HG03432 (cell line): ENCODE results near the gene NOXA1.
"Not testable (repeated sequence)": the region's sequence is repeated elsewhere in the genome, so short reads cannot be mapped to it uniquely, and the experiment has no call there.

Source experiments
- ATAC-seq: cut with Tn5 transposase; IDR thresholded peaks from one replicate; pipeline ENCODE4 v1.9.1; 2021; ENCODE audit warnings: mild to moderate bottlenecking, moderate library complexity; ENCODE audit not compliant: unreplicated experiment

The NOXA1 gene

DNA sequence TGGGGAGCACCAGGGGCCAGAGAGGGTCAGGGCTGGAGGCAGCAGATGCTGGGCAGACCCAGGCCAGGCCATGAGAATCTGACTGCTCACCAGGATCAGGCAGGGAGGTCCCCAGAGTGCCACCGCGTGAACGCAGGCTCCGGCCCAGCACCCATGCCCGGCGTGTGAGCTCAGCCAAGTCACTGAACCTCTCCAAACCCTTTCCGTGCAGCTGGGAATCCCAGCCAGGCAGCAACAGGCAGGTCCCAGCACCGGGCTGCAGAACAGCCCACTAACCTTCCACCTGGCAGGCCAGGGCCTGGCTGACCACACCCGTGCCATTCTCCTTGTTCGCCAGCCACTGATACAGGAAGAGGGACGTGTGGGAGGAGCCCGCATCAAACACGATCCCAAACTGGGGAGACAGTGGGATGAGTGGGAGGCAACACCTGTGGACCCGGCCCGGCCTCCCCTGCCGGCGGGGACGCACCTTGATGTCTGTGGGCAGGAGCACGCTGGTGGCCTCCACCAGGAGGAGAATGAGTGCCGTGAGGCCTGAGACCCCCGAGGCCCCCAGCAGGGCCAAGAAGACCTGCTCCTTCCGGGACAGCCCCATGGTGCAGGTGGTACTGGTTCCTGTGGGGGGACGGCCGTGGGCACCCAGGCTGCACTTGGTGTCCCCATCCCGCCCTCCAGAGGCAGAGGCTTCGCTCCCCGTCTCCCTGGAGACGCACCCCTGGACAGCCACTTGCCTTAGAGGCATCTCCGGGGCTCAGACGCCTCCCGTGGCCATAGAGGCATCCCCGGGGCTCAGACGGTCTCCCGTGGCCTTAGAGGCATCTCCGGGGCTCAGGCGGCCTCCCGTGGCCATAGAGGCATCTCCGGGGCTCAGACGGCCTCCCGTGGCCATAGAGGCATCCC, 14.7 kb downstream of the NOXA1 start:
- ATAC-seq = no peak

DNA sequence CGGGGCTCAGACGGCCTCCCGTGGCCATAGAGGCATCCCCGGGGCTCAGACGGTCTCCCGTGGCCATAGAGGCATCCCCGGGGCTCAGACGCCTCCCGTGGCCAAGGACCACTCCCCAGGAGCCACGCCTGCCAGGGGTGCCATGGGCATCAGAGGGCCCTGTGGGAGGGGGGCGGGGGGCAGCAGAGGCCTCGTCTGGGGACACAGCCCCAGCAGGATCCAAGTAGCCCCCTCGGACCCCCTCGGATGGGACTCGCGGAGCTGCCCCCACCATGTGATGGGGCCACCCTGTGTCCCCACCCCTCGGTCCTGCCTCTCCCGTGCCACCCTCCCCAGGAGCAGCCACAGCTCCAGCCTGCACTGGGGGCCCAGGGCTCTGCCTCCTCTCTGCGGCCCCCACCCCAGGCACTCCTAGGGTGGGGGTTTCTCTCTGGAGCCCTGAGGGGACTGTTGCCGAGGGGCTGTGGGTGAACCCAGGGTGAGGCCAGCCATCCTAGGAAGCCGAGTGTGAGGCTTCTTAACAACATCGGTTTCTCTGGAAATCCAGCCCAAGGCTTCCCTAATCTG, 15.5 kb downstream of the NOXA1 start:
- ATAC-seq = no peak

GRCh38 chr9:137439158-137439714, 16.0 kb downstream of the NOXA1 start:
- ATAC-seq = no peak

DNA sequence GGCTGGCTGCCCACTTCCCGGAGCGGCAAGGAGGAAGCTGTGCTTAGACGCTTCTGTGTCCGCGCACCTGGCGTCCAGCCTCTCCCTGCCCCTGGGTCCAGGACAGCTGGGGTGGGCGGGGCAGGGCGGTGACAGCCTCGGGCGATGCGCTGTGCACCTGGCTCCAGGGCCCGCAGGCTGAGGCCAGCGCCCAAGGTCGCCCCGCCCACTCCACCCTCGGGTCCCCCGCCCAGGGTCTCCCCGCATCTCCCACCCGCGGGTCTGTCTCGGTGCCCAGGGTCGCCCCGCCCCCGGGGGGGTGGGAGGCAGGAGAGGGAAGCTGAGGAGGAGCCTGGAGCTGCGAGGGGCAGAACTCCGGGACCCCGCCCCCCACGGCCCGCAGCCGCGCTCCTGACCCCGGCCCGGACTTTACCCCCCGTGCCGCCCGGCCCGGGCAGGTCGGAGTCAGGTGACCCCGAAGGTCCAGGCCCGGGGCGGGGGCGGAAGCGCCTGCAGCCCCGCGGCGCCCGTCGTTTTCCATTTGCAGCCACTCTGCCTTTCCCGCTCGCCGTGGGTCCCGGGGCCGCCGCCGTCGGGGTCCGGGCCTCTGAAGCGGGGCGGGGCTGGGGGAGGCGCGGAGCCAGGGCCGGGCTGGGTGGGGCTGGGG, 18.2 kb downstream of the NOXA1 start, which contains the start of gene ENTPD8:
Gene ENTPD8, minus strand, starts transcription at position 69 of the 646 bp plus-strand sequence. CDS start 3,072 bp downstream, outside the sequence.
- ATAC-seq = no peak

DNA sequence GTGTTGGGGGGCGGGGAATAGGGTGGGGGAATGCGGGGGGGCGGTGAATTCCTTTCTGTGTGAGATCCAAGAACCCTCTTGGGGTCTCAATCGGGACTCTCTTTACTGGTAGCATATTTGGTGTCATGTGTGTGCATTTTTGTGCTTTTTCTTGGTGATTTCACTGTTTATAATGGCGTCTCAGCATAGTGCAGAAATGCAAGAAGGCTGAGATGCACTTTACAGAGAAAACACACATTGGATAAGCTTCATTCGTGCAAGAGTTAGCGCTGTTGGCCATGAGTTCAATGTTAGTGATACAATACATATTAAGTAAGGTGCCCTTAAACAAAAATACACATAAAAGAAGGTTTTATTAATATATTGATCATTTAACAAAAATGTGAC, 18.7 kb downstream of the NOXA1 start:
- no peak for ATAC-seq

GRCh38 chr9:137444106-137444790, 21.1 kb downstream of the NOXA1 start:
- no peak for ATAC-seq

DNA sequence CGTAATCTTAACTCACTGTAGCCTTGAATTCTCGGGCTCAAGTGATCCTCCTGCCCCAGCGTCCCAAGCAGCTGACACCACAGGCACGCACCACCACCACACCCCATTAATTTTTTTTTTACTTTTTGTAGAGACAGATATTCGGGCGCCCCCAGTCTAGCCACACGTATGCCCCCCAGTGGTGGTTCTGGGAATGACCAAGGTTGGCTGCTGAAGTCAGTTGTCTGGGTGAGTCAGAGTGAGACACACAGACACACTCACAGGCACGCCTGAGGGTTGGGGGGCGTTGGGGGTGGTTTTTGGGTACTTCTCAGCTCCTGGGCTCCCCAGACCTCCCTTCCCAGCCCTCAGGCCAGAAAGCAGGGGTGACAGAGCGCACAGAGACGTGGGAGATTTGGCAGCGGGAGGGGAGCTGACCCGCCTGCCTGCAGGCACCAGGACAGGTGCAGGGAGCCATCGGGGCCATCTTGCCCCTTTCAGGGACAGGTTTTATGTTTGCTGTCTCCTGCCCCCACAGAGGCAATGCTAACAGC, 22.1 kb downstream of the NOXA1 start:
- peak; percentile 59 for ATAC-seq

- no peak for ATAC-seq
Measured at GRCh38 chr9:137445930-137446431, 22.8 kb downstream of the NOXA1 start.

- ATAC-seq = no peak
Measured at GRCh38 chr9:137446851-137447471, 23.8 kb downstream of the NOXA1 start.

- ATAC-seq = no peak
Measured at GRCh38 chr9:137447722-137448601, 24.8 kb downstream of the NOXA1 start.

DNA sequence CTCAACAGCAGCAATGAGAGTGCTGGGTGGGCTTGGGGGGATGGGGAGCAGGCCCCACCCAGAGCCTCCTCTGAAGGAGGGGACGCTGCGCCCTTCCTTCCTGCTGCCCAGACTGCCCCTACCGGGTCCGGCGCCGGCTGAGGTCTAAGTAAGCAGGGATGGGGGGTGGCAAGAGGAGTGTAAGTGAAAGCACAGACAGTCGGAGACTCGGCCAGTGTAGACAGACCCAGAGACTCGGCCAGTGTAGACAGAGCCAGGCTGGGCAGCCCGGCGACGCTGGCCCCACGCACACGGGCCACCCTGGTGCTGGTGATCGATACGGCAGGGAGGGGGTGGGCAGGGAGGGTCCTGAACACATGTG, 25.4 kb downstream of the NOXA1 start:
- ATAC-seq = no peak

- no peak for ATAC-seq
Measured at GRCh38 chr9:137449081-137449844, 26.1 kb downstream of the NOXA1 start.

- no peak for ATAC-seq
Measured at GRCh38 chr9:137449931-137450538, 26.8 kb downstream of the NOXA1 start.

DNA sequence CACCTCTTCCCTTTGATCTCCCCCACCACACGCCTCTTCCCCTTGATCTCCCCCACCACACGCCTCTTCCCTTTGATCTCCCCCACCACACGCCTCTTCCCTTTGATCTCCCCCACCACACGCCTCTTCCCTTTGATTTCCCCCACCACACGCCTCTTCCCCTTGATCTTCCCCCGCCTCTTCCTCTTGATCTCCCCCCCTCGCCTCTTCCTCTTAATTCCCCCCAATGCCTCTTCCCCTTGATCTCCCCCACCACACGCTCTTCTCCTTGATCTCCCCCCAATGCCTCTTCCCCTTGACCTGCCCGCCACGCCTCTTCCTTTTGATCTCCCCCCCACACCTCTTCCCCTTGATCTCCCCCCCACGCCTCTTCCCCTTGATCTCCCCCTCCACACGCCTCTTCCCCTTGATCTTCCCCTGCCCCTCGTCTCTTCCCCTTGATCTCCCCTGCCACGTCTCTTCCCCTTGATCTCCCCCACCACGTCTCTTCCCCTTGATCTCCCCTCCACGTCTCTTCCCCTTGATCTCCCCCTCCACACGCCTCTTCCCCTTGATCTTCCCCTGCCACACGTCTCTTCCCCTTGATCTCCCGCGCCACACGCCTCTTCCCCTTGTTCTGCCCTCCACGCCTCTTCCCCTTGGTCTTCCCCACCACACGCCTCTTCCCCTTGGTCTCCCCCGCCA, 27.5 kb downstream of the NOXA1 start:
- ATAC-seq = not testable (repeated sequence)

- not testable (repeated sequence) for ATAC-seq
Measured at GRCh38 chr9:137451264-137452005, 28.2 kb downstream of the NOXA1 start.

DNA sequence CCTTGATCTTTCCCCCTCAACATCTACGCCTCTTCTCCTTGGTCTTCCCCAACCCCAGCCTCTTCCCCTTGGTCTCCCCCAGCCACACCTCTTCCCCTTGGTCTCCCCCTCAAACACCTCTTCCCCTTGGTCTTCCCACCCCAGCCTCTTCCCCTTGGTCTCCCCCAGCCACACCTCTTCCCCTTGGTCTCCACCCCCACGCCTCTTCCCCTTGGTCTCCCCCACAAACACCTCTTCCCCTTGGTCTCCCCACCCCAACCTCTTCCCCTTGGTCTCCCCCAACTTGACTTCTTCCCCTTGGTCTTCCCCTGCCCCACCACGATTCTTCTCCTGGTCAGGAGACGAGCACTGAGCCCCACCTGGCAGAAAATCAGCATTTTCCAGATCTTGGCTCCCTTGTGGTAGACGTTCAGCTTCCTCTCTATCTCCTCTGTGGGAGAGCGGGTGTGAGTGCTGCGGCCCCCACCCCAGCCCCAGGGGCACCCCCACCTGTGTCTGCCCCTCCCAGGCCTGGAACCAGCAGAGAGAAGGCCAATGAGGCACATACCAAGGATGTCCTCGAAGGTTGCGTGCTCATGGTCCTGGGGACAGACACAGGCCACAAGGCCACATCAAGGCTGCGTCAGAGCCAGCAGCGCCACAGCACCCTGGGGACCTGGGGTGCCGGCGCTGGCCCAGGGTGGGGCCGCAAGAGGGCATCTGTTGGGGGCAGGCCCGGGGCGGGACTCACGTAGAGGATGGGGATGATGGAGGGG, 29.0 kb downstream of the NOXA1 start:
- no peak for ATAC-seq
